HS-5 (cell line): ENCODE measurements around the gene TUBB2A.
A peak's percentile ranks its signal among the peaks of the same experiment; 100 is the strongest.
"Not testable (repeated sequence)": the region's sequence is repeated elsewhere in the genome, so short reads cannot be mapped to it uniquely, and the experiment has no call there.

Source experiments
- DNase-seq: peaks from one replicate; pipeline ENCODE4 v3.0.0-alpha.2; 2012; ENCODE audit warnings: low read depth

TUBB2A gene

GRCh38 chr6:3179945-3180344 is 22.6 kb upstream of the TUBB2A start:
- not testable (repeated sequence) for DNase-seq

- not testable (repeated sequence) for DNase-seq
Measured at GRCh38 chr6:3178666-3179065, 21.3 kb upstream of the TUBB2A start.

- peak; percentile 74 for DNase-seq
Measured at GRCh38 chr6:3176562-3177355, 19.4 kb upstream of the TUBB2A start.

GRCh38 chr6:3175715-3176402 is 18.5 kb upstream of the TUBB2A start:
- no peak for DNase-seq

GRCh38 chr6:3173636-3174089 is 16.3 kb upstream of the TUBB2A start:
- DNase-seq: not testable (repeated sequence)

- not testable (repeated sequence) for DNase-seq
Measured at GRCh38 chr6:3172789-3173188, 15.4 kb upstream of the TUBB2A start.

GRCh38 chr6:3171313-3172175 is 14.2 kb upstream of the TUBB2A start:
- not testable (repeated sequence) for DNase-seq

- DNase-seq: not testable (repeated sequence)
Measured at GRCh38 chr6:3170676-3171075, 13.3 kb upstream of the TUBB2A start.

GRCh38 chr6:3168046-3168445 is 10.7 kb upstream of the TUBB2A start:
- DNase-seq: not testable (repeated sequence)

- not testable (repeated sequence) for DNase-seq
Measured at GRCh38 chr6:3166535-3167225, 9.3 kb upstream of the TUBB2A start.

- DNase-seq: no peak
Measured at GRCh38 chr6:3165631-3166534, 8.5 kb upstream of the TUBB2A start.

- no peak for DNase-seq
Measured at GRCh38 chr6:3164388-3164787, 7.0 kb upstream of the TUBB2A start.

GRCh38 chr6:3163248-3163594 is 5.9 kb upstream of the TUBB2A start:
- no peak for DNase-seq

- DNase-seq: no peak
Measured at GRCh38 chr6:3162565-3163247, 5.4 kb upstream of the TUBB2A start.

- DNase-seq: no peak
Measured at GRCh38 chr6:3162067-3162497, 4.7 kb upstream of the TUBB2A start.

- no peak for DNase-seq
Measured at GRCh38 chr6:3159805-3160781, 2.7 kb upstream of the TUBB2A start.

- not testable (repeated sequence) for DNase-seq
Measured at GRCh38 chr6:3156184-3157130, 887 bp downstream of the TUBB2A start.

GRCh38 chr6:3155416-3155815 is 1.9 kb downstream of the TUBB2A start:
- DNase-seq: not testable (repeated sequence)
